Measurements from ENCODE around the gene WDR70.

The WDR70 gene

DNA sequence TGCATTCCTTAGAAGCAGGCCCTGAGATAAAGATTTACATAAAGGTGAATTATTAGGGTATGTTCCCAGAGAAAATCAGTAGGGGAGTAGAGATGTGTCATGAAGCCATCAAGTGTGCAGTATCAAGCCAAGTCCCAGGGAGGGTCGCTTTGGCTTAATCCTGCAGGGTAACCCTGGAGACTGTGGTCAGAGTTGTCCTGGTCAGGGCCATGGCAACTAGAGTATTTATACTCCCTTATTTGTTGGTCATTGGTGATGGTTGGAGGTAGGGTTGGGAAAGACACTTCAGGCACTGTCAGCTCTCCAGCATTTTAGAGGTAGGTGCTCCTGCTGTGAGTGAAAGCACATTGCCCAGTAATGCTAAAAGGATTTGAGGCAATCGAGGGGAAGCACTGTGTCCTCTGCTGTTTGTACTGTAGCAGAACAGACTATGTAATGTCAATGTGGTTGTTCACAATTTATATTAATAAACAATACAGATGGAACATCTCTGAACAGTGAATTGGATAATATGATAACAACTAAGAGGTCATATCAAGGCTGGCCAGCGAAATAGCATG, 351.9 kb downstream of the WDR70 start:
- DNase-seq: no peak

DNA sequence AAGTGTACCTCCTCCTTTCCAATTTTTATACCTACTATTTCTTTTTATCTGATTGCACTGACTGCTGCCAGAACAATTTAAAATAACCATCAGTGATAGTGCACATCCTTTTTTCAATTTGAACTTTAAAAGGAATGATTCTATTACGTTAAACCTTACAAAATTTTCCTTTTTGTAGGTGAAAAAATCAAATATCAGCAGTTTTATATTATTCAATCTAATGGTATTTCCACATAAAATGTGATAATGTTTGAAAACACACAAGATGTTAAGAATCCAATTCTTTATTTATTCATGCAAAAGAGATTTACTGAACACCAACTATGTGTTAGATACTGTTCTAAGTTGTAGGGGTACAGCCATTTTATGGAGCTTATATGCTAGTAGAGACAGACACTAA, 355.0 kb downstream of the WDR70 start:
- no peak for DNase-seq

DNA sequence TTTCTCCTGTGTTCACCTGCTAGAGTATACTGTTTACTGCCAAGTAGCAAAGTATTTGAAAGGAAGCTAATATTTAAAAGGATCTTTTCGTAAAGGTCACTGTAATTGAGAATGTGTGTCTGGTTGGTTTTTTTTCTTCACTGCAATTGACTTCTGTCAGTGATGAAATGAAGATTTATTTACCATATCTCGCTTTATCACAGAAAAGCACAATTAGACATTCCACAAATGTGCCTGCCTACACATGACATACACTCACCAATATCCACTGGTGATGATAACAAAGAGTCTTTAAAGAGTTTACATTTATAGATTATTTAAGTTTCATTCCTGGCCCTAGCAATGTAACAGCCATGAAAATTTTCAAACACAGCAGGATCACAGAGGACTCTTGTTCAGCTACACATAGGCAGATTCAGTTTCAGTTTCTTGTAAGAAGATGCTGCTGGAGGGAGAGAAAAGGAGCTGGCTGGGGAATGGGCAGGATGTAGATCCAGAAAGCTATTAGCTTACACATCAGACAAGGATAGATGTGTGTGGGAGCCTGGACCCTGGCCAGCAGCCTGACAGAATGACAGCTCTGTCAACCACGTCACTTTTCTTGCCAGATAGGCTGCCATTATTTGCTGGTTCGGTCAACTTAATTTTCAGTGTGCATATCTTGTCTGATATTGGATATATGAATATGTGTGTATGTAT, 356.7 kb downstream of the WDR70 start:
- no peak for DNase-seq

DNA sequence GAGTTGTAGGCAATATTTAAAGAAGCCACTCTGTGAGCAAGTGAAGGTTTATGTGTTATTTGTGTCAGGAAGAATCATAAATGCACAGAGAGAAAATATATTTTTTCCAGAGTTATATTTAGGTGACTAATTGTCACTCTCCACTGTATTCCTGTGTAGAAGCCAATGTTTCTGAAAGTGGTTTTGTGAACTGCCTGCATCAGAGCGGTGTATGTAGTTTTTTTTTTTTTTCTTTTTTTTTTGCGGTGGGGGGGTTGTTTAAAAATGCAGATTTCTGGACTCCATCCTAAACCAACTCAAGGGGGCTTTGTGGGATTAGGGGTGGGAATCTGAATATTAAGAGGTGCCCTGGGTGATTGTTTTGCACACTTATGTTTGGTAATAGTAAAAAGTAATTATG, 357.3 kb downstream of the WDR70 start:
- no peak for DNase-seq

DNA sequence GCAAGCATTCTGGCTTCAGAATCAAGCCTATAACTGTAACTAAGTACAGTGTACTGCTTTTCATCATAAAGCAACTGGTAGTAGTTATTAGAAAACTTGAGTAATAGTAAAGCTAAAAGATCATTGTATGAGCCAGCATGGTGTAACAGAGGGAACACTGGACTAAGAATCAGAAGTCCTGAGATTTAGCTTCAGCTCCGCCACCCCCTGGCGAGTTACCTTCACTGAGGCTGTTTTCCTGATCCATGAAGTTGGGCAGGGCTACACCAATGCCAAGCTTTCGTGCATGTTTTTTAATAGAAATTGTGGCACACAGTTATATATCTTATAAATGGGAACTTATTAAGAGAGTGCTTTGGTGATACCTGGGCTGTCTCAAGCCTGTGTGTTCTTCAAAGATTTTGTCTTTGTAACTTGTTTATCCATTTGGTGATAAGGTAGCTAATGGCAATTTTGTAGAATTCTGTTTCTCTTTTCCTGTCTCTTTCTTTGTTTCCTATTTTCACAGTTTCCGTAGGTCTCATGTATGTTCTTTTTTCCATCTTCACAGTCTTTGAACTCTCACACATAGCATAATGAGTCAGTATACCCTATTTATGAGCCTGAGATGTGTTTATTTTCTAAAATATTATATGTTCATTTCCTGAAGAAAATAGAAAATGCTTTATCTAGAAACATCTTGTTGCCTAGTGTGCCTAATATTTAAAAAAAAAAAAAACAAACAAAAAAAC, 358.4 kb downstream of the WDR70 start:
- no peak for DNase-seq

DNA sequence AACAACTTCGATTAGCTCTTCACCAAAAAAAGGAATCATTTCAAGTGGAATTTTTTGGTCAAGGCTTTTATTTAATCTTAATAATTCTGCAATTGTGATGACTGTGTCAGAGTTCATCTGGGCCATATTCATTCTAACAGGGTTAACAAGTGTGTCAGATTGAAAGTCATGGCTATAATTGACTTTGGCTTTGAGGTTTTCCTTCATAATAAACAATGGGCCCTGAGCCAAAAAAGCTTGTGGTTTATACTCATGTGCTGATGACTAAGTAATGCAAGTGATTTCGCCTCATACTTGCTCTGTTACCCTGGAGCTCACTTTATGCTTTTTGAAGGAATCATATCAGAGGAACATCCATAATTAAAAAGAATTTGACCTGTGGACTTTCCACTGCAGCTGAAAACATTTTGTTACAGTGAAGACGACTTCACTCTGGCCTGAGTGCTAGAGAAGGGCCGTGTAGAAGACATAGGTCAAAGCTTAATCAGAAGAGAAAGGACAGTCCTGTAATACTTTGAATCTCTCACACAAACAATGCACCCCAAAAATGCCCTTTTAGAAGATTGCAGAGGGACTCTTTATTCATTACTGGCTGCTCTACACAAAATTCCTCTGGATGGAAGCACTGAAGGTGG, 359.1 kb downstream of the WDR70 start:
- no peak for DNase-seq

DNA sequence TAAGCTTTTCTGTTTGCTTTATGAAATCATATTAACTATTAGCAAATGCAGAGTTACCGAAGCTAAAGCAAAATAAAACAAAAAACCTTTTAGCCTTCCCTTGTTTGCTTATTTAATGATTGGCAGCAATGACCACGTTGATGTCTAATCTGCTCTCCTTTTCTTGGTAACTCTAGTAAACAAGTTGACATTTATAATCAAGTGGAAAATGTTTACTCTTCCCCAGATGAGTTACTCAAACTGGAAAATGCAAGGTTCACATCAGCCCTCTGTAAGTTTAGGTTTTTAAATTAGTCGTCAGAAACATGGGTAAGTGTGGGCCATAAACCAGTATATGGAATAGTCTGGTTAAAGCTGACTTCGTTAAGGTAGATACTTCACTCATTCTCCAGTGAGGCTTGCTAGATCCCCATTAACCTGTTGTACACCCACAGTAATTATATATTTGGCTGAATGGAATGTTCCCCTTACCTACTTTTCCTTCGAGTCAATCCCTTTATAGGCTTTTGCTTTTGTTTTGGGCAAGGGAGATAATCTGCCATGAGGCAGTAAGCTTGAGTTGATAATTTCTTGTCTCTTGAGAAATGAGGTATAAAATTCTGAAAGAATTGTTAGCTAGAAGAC, 359.9 kb downstream of the WDR70 start:
- no peak for DNase-seq

DNA sequence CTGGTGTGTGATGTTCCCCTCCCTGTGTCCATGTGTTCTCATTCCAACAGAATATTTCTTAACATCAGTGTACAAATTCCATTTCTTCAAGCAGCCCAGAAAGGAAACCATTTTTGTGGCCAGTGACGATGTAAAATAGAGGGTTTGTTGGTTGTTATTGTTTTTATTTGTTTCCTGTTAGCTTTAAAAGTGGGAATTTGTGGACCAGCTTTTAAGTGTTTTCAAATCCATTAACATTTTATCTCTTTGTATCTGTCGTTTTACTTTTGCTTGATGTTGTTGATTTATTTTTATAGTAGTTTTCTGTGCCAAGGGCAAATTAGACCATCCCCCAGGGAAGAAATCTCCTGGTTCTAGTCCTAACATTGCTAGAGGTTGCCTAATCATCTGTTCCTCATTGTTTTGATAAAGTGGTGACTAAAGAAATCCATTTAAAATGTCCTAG, 360.7 kb downstream of the WDR70 start:
- DNase-seq: no peak

DNA sequence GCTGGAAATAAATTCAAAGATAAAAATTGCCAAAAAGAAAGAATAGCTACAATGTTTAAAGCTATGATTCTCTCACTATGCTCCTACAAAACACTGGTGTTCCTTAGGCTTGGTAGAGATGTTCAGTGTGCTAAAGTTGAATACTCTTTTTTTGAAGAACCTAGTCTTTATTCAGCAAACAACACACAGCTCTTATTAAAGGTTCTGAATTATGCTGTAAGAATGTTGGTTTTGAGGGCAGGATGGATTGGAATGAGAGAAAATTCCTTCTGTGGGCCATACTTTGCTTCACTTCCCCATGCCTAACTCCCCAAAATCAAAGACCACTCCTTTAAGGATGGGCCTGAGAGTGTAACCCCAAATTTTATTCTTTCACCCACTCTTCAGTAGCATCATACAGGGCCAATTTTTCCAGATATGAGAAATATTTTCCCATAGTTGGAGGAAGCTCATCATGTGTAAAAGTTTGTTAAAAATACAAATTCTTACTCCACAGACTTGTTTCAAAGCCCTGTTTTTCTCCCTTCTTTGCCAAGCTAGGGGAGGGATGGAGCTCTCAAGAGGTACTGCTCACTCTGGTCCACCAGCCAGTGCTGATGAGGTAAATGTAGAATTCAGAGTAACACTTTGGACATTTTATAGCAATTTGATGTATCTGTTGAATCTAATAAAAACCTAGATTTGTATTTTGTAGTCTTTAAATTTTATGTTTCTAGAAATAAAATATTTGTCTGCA, 361.4 kb downstream of the WDR70 start:
- DNase-seq: no peak

DNA sequence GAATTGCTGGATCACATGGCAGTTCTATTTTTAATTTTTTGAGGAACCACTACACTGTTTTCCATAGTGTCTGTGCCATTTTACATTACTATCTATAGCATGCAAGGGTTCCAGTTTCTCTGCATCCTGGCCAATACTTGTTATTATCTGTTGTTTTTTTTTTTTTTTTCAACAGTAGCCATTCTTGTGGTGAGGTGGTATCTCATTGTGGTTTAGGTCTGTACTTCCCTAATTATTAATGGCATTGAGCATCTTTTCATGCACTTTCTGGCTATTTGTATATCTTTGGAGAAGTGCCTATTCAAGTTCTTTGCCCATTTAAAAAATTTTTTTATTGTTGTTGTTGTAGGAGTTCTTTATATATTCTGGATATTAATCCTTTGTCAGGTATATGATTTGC, 363.0 kb downstream of the WDR70 start:
- DNase-seq: no peak

DNA sequence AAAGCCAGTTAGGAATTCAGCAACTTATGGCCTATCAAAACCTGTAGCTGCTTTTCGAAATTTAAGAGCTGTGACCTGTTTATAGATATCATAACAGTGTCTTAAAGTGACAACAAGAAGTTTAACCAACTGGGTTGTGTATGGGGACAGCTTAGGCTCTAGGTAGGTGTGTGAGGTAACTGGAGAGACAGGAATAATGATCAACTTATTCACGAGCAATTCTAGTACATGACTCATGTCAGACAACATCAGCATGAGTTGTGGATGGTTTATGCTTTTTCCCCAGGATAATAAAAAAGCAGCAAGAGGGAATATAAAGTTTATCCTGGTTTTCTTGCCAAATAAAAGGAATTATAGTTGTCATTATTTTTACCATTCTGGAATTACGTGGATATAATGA, 372.1 kb downstream of the WDR70 start:
- no peak for DNase-seq

DNA sequence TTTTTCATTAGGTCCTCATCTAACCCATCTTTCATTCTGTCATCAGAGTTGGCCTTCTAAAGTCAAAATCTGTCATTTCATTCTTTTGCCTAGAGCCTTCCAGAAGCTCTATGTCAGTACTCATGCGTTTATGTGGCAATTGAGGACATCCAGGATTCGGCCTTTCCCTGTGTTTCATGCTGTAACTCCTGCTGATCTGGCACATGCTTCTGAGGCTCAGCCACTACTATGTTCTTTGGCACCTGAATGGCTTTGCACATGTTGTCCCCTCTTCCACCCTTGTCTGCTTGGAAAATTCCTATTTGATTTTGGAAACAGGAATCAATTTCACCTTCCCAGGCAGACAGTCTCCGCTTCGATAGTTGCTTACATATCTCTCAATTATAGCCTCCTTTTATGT, 375.9 kb downstream of the WDR70 start:
- DNase-seq: no peak

DNA sequence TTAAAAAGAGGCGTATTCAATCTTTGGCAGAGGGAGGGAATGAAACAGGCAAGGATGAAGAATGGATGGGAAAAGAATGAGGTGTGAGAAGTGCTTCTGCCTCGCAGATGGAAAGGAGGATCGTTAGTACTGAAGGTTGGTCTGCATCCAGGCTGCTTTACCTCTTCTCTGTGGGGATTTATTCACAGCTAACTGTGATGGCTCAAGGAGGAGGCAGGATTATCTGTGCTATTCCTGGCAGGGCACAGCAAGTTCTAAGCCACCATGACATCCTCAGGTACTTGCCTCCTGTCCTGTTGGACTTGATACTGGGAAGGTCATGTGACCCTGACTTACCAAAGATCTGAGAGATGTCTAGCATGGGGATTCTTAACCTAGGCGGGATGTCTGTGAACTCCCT, 376.5 kb downstream of the WDR70 start:
- DNase-seq: no peak

DNA sequence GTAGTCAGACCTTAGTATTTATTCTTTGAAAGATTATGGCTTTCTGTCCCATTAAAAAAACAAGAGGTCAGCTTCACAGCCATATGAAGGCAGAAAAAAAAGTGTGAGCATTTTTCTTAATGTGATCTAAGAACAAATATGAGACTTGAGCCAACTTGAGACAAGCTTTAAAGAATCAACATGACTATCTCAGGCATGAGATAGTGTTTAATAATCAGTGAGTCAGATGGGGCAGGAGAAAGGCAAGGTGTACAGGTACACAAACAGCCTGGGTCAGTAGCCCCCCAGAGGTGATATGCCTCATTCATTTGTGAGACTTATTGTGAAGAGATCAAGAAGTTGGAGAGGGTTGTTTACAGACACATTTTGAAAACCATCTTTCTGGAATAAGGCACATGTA, 377.1 kb downstream of the WDR70 start:
- DNase-seq: no peak

DNA sequence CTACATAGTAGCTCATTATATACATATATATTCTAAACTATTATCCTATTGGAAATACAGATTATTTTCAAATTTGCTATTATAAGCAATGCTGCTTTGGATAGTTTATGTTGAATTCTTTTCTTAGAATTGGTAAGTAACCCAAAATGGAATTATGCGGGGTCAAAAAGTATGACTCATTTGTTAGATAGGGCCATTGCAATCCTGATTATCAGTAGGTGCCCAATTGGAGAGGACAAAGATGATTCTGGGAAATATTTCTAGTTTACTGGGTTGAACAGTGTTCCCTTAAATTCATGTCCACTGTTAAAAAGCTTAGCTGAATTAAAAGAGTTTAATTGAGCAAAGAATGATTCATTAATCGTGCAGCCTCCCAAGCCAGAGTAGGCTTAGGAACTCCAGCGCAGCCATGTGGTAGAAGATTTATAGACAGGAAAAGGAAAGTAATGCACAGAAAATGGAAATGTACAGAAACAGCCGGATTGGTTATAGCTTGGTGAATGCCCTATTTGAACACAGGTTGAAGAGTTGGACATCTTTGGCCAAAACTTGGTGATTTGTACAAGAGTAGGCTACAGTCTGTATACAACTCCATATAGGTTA, 379.0 kb downstream of the WDR70 start:
- DNase-seq: no peak

DNA sequence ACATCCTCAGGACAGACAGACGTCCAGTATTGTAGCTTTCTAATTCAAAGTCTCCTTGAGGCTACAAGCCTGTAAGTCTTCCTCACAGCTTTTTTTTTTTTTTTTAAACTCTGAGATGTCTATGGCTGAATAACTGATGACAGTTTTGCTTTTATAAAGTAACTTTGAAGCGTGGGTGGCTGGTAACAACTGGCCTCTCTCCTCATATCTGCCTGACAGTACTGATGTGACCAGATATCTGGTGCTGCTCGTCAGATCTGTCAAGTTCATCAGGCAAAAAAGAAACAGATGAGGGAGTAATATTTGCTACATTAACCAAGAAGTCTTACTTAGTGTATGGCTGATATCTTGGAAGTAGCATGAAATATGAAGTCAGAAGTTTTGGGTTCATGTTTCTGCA, 388.1 kb downstream of the WDR70 start:
- no peak for DNase-seq

DNA sequence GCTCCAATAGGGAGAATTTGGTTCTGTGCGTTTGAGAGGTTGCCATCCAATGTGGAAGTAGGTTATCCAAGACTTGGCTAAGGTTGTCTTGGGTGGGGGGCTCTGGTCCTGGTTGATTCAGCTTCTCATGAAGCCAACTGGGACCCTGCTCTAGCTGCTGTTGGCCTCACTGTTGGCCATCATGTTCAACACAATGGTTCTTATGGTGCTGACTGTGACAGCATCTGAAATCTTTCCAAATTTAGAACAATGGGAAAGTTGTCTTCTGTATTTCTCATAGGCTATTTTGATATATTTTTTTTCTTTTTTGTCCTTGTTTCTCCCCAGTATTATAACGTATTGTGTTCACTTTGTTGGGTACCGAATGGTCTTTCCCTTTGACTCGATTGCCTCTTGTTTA, 388.8 kb downstream of the WDR70 start:
- DNase-seq: no peak

DNA sequence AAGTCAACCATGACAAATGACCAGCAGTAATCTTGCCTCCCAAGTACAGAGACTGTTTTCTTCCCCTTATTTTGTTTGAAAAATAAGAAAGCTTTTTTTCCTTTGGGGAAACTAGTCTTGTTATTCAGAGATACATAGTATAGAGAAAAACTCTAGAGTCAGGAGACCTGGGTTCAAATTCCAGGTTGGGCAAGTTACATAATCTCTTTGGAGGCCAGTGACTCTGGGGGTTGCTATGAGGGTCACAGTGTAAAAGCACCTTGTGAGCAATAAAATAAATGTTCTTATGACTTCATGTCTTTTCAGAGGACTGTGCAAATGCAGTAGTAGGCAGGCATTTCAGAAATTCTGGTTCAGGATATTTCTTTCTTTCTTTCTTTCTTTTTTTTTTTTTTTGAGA, 389.3 kb downstream of the WDR70 start:
- no peak for DNase-seq

DNA sequence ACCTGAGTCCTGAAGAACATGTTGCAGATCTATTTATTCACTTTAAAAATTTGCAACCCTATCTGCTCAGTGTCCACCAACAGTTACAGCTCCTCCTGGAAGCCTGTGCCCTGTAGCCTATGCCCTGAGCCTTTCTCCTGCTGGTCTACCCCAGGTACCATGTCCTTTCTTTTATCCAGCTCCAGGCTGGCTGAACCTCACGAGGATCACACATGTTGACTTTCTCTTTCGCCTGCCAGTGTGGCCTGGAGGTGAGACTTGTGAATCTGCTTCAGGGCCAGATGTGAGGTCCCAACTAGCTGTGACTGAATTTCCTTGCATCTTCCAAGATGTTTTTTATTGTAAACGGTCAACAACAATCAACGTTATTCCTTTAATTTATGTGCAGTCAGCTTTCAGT, 390.0 kb downstream of the WDR70 start:
- no peak for DNase-seq

DNA sequence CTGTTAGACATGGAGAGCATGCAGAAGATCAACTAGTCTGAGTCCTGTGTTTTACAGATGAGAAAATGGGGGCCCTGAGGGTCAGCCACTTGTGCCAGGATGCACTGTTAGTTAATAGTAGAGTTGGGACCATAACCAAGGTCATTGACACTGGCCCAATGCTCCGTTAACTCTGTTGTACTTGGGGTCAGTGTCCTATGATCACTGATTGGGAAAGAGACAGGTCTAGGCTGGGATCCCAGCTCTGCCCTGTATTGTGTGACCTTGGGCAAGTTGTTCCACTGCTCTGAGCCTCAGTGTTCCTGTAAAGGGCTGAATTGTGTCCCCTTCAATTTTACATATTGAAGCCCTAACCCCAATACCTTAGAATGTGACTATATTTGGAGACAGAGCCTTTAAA, 390.7 kb downstream of the WDR70 start:
- DNase-seq: no peak

DNA sequence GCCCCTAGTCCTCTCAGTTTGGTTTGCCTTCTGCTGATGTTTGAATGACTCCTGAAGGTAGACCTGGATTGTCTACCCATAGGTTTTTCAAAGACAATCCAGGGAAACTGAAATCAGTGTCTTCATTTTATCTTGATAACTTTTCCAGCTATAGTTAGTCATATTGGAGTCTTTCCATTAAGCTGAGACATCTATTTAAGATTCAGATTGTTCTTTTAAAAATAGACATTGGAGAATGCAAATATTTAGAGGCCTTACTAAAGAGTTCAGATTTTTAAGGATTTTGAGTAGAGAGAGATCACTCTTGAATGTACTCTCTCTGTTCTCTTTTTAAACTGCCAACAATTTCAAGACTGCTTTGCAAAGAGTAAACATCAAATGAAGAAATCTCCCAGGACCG, 391.7 kb downstream of the WDR70 start:
- DNase-seq: no peak

DNA sequence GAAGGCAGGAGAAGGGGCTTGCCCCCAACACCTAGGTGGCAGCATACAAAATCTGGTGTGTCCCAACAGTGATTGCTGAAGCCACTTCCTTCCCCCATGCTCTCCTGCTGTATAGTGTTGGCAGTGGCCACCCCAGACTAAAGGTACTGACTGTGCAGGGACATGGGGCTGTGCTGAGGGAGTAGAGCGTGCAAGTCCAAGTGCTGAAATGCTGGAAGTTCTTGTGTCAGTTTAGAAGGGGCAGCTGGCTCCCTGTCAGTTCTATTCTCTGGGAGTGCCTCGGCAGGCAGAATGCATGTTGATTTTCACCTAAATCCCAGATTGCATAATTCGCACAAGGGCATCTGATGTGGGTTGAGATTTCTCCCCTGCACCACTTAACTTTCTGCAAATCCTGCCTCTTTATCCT, 392.1 kb downstream of the WDR70 start:
- no peak for DNase-seq
